ENCODE measurements around the gene KCTD12.

- TF ChIP-seq CTCF (IDR thresholded peaks at IDR 0.05) (no peak), POLR2A (IDR thresholded peaks at IDR 0.05) (no peak)
Observed at GRCh38 chr13:76845367-76845766, 40.8 kb downstream of the KCTD12 start.

Measured in Peyer's patch (tissue), 4 donors.